ENCODE measurements around the gene ALOX15B.

The ALOX15B gene

DNA sequence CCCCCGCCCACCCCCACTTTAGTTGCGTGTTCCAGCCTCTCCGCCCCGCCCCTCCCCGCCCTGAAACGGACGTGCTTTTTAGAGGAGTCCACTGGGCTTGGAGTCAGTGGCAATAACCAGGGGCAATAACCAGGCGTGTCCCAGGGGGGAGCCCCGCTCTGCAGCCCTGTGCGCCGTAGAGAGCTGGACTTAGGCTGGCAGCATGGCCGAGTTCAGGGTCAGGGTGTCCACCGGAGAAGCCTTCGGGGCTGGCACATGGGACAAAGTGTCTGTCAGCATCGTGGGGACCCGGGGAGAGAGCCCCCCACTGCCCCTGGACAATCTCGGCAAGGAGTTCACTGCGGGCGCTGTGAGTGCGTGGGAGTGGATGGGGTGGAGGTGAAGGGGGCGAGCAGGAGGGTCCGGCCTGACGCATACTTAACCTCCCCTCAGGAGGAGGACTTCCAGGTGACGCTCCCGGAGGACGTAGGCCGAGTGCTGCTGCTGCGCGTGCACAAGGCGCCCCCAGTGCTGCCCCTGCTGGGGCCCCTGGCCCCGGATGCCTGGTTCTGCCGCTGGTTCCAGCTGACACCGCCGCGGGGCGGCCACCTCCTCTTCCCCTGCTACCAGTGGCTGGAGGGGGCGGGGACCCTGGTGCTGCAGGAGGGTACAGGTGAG lies at the start of gene ALOX15B:
TSS of gene ALOX15B (plus strand) at position 106 of the 657 bp plus-strand sequence. CDS start at position 203, 97 bp downstream.
- no peak for DNase-seq

- peak; percentile 41 to 81 for DNase-seq
These were observed 48.8 kb upstream of the ALOX15B start for GRCh38 chr17:7989781-7990655.

- no peak for DNase-seq
These were observed 46.3 kb upstream of the ALOX15B start for GRCh38 chr17:7992516-7992915.

- no peak for DNase-seq
These were observed 45.9 kb upstream of the ALOX15B start for GRCh38 chr17:7992924-7993323.

DNA sequence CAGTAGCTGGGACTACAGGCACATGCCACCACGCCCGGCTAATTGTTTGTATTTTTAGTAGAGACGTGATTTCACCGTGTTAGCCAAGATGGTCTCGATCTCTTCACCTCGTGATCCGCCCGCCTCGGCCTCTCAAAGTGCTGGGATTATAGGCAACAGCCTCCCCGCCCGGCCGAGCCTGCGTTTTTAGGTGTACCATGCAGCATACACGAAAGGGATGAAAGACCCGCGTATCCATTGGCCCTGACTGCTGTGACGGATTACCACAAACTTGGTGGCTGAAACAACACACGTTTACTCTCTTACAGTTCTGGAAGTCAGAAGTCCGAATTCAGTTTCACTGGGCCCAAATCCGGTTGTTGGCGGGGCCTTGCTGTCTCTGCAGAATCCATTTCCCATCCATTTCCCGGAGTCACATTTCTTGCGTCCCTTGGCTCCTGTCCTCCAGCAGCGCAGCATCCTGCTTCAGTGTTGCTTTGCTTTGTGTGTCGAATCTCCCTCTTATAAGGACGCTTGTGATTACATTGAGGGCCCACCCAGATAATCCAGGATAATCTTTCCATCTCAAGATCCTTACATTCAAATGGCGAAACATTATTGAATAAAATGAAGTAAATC lies 44.8 kb upstream of the ALOX15B start:
- DNase-seq = no peak

GRCh38 chr17:7995724-7996123 lies 43.1 kb upstream of the ALOX15B start:
- peak; percentile 44 for DNase-seq

DNA sequence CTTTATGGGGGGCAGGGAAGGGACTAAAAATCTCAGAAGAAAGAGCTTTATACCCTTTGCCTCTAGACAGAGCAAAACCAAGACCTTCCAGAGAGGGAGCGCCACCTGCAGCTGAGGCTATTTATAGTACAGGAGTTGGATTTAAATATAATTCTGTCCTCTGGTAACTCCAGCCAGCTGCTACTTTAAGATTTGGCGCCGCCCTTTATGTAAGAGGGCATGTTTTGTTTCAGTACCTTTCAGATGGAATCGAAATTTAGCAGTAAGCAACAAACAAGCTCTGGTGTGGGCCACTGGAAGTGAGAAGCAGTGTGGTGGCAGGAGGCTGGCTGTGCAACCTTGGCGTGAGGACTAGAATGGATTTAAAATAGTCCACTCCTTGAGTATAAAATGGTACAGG lies 41.7 kb upstream of the ALOX15B start:
- DNase-seq = peak in 1 of 2 experiments; percentile 44

DNA sequence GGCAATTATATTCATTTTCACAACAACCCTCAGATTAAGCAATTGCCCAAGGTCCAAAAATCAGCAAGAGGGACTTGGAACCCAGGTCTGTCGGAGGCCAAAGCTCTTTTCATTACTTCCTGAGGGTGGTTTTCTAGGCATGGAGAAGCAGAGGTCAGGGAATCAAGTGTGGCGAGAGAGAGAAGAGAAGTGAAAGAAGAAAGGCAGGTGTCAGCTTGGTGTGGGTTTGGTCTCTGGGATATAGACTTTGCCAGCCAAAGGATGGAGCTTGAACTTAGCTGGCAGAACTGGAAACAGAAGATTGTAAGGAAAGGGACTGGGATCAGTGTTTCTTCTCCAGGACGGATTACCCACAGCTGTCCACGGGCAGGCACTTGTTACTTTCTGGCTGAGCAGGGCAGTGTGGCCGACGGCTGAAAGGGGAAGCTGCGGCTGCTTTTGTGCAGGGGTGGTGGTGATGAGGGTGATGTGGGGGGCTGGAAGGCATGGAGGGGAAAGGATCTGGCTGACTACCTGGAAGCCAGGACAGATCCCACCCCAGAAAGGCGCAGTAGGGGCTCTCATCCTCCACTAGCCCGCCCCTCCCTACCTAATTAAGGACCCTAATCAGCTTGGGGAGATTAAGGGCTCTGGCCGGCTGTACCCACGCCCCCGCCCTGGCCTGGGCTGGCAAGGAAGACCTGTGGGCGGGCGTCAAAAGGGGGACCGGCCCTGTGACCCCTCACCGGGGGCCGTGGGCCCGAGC lies 36.7 kb upstream of the ALOX15B start, which contains the start of gene GUCY2D:
TSS of gene GUCY2D (plus strand) at position 640 of the 745 bp plus-strand sequence. CDS start 433 bp downstream, outside the sequence.
- no peak for DNase-seq

DNA sequence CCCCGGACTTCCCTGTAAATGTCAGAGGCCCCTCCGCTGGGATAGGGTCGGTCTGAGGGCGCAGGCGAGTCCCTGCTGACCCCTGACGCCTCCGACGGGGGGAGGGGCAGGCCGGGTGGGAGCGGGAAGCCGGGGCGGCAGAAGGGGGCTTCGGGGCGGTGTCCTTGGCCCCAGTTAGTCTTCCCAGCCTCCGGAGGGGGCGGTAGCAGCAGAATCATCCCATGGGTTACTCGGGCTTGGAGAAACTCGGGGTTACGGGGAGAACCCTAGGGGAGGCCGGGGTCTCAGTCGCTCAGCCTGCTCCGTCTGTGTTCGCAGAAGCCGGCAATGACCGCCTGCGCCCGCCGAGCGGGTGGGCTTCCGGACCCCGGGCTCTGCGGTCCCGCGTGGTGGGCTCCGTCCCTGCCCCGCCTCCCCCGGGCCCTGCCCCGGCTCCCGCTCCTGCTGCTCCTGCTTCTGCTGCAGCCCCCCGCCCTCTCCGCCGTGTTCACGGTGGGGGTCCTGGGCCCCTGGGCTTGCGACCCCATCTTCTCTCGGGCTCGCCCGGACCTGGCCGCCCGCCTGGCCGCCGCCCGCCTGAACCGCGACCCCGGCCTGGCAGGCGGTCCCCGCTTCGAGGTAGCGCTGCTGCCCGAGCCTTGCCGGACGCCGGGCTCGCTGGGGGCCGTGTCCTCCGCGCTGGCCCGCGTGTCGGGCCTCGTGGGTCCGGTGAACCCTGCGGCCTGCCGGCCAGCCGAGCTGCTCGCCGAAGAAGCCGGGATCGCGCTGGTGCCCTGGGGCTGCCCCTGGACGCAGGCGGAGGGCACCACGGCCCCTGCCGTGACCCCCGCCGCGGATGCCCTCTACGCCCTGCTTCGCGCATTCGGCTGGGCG lies 35.9 kb upstream of the ALOX15B start:
- no peak for DNase-seq

GRCh38 chr17:8003594-8004181 lies 35.2 kb upstream of the ALOX15B start:
- DNase-seq = no peak

GRCh38 chr17:8004899-8005298 lies 34.0 kb upstream of the ALOX15B start:
- DNase-seq = no peak

DNA sequence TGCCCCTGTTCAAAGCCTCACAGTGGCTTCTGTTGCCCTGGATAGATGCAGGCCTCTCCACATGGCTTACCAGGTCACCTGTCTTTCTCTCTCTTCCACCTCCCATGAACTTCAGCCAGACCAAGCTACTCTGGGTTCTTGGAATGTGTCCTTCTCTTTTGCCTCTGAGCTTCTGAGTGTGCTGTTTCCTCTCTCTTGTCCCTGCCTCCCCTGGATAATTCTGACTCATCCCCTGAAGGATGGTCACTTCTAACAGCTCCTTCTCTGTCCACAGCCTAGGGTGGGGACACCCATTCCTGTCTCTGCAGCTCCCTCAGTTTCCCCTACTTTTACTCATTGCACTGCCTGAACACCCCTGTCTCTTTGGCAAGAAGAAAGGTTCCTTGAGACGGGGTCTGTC lies 33.5 kb upstream of the ALOX15B start:
- no peak for DNase-seq

GRCh38 chr17:8005967-8006730 lies 32.7 kb upstream of the ALOX15B start:
- DNase-seq = peak in 1 of 2 experiments; percentile 11

DNA sequence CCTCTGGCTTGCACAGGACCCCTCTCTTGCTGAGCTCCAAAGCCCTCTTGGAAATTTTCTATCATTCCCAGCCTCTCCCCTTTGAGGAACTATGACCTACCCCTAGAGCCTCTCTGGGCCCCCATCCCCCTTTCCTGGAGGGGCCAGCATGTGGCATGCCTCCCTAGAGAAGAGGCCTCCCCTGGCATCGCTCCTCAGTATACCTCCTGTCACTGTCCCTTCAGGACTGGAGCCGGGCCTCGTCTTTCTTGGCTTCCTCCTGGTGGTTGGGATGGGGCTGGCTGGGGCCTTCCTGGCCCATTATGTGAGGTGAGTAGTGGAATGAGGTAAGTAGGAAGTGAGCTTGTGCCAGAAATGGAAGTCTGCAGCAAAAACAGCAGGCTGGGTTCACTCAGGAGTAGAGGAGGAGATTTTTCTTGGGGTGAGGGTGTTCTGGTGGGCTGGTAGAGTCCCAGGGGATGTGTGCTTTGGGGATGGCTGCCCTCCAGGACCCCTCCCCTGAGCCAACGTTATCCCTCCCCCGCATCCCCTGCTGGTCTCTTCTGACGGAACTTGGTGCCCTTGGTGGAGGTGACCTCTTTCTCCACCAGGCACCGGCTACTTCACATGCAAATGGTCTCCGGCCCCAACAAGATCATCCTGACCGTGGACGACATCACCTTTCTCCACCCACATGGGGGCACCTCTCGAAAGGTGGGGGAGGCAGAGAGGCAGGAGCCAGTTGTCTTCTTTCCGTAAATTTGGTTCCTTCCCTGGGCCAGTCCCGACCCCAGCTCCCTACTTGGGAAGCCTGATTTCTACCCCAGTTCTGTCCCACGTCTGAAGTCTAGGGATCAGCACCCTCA lies 31.8 kb upstream of the ALOX15B start:
- no peak for DNase-seq

GRCh38 chr17:8007836-8008235 lies 31.0 kb upstream of the ALOX15B start:
- DNase-seq = no peak

DNA sequence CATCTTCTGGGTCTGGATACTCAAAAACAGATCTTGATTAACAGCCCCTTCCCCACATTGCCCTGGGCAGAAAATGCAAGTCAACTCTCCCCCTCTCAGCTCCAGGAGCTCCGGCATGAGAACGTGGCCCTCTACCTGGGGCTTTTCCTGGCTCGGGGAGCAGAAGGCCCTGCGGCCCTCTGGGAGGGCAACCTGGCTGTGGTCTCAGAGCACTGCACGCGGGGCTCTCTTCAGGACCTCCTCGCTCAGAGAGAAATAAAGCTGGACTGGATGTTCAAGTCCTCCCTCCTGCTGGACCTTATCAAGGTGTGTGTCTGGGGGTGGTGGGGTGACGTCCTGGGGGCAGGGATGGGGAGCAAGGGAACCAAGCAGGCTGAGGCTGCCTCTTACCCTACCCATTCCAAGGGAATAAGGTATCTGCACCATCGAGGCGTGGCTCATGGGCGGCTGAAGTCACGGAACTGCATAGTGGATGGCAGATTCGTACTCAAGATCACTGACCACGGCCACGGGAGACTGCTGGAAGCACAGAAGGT lies 26.7 kb upstream of the ALOX15B start:
- no peak for DNase-seq

- no peak for DNase-seq
These were observed 25.7 kb upstream of the ALOX15B start for GRCh38 chr17:8012996-8013640.

DNA sequence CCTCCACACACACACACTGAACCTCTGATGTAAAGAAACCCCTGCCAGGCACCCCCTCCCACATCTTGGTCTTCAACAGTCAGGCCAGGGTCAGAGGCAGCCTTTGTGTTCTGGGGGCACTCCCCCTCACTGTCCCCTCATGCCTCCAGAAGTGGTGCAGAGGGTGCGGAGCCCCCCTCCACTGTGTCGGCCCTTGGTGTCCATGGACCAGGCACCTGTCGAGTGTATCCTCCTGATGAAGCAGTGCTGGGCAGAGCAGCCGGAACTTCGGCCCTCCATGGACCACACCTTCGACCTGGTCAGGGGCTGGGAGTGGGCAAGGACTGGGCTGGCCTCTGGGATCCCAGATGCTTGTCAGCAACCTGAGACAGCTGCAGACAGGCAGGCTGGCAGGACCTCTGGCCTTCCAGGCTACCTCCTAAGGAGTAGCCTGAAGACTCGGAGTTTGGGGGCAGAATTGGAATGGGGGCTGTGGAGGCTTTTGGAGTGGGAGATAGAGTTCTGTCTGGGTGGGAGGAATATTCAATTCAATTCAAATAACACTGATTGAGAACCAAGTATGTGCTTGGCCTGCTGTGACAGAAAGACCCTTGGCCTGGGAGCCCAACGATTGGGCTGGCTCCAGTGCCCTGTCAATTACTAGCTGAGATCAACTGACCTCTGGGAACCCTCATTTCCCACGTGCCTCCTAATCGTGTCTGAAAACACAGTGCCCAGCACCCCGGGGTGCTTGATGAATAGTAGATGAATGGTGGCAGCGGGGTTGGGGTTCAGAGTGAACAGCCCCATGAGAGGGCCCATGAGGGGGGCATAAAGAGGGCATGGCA lies 24.9 kb upstream of the ALOX15B start:
- no peak for DNase-seq
